Skeletal muscle tissue (tissue), 4 donors: ENCODE measurements around the gene RPA1. TPM values are rescaled to one million over a fixed set of nuclear protein-coding genes. Genes with fewer than 3 reads are reported as not detected.

Experiments used
- H3K27ac ChIP-seq: one replicate; pipeline ENCODE4 v1.7.0; 2013; ENCODE audit warnings: mild to moderate bottlenecking, low read depth, low read length, inconsistent platforms
- H3K27me3 ChIP-seq, 3 donors: one replicate each; pipeline ENCODE4 v1.7.0; 2013; ENCODE audit warnings: low read length in 3 of 3; ENCODE audit not compliant: control insufficient read depth in 3 of 3, insufficient read depth in 3 of 3
- H3K36me3 ChIP-seq, 3 donors: one replicate each; pipeline ENCODE4 v1.7.0; 2013; ENCODE audit warnings: low read length in 3 of 3; ENCODE audit not compliant: control insufficient read depth in 3 of 3, insufficient read depth in 3 of 3
- H3K4me1 ChIP-seq, 3 donors: one replicate each; pipeline ENCODE4 v1.7.0; 2013; ENCODE audit warnings: low read length in 3 of 3, mild to moderate bottlenecking in 3 of 3; ENCODE audit not compliant: control insufficient read depth in 3 of 3, insufficient read depth in 3 of 3
- H3K4me3 ChIP-seq, 3 donors: one replicate each; pipeline ENCODE4 v1.7.0; 2013; ENCODE audit warnings: low read length in 3 of 3
- H3K9ac ChIP-seq, 3 donors: one replicate each; pipeline ENCODE4 v1.7.0; 2013; ENCODE audit warnings: low read length in 3 of 3, mild to moderate bottlenecking in 3 of 3, moderate library complexity in 2 of 3, low read depth in 1 of 3
- H3K9me3 ChIP-seq, 3 donors: one replicate each; pipeline ENCODE4 v1.7.0; 2013; ENCODE audit warnings: low read length in 3 of 3; ENCODE audit not compliant: control insufficient read depth in 3 of 3
- total RNA-seq: library from RNA; depleted of rRNA; stranded (reverse); fragments of >200 nt; gene quantifications from one replicate; pipeline ENCODE4 v1.2.3, GENCODE V29; 2014
- donor health status: Osteomylitis.

Gene RPA1
- total RNA-seq, 1 donor from 2014 or later, result 26.1 TPM

DNA sequence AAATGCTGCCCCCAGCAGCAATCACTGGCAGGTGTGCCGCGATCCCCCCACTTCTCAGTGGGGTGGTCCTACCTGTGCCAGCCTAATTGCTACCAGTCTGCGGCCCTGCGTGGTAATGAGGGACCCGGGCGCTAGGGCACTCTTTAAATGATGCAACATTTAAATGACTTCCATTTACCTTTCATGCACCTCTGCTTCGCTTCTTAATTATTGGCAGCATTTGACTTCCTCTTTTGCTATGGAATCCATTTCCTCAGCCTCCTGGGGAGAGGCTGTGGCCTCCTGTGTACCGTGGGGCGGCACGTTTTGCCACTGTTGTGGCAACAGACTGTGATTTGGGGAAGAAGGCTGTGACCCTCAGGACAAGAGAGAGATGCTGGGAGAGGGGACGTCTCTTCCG is 86.1 kb downstream of the RPA1 start:
- Histone ChIP-seq H3K9ac (no peak overlapping the region), H3K36me3 (no peaks in the 10 kb centered on the region), H3K27me3 (peaks cover 8 to 35% (median 23%) of the 10 kb centered on the region in 3 donors), H3K4me1 (peaks cover 0 to 4% (median 3%) of the 10 kb centered on the region in 3 donors), H3K27ac (no peak overlapping the region), H3K9me3 (no peaks in the 10 kb centered on the region), H3K4me3 (no peak overlapping the region)

DNA sequence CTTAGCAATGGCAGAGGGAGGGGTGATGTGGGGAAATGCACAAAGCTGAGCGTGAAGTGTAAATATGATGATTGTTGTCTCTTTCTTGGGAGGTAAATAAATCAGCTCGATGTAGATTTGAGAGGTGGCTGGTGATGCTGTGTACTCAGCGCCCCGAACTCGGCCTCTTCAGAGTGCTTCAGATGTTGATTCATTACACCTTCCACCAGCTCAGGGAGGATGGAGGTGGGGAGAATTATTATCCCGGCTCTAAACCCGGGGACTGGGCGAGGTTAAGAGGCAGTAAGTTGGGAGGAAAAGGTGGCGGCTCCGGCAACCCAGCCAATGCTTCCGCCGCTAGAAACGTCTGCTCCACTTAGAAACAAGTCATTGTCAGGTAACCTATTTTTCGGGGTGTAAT is 86.5 kb downstream of the RPA1 start:
- Histone ChIP-seq H3K27me3 (peaks cover 8 to 32% (median 23%) of the 10 kb centered on the region in 3 donors), H3K27ac (no peak overlapping the region), H3K4me1 (peaks cover 0 to 6% (median 4%) of the 10 kb centered on the region in 3 donors), H3K9ac (no peak overlapping the region), H3K36me3 (no peaks in the 10 kb centered on the region), H3K9me3 (no peaks in the 10 kb centered on the region), H3K4me3 (no peak overlapping the region)

DNA sequence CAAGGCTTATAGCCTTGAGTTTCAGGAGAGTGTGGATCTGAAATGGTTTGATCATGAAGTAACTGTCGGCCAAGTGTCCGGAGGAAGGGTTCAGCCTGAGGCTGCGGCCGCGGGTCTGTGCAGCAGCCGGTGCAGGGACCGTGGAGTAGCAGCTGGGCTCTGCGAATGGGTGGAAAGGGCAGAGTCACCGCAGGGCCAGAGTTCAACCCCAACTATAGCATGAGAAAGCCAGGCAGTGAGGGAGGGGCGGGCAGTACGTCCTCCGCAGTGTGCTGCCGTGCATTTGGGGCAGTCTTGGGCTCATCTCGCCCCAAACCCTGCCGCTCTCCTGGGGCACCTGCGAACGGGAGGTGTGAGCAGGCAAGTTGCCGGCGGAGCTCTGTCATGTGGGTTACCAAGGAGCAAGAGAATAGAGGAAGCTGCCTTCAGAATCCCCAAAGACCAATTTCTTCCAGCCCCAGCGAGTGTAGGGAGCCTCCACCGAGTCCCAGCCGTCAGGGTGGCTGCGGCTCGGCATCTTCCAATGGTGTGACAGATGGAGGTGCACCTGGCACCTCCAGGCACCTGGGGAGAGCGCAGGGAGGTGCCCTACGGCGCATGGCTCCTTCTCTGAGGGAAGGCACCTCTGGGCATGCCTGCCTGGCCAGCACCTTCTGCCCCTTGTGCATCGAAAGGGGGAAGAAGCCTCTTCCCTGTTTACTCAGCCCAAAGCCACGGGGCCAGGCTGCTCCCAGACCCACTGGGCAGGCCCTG is 87.3 kb downstream of the RPA1 start:
- Histone ChIP-seq H3K27me3 (peaks cover 8 to 24% (median 15%) of the 10 kb centered on the region in 3 donors), H3K27ac (no peak overlapping the region), H3K36me3 (no peaks in the 10 kb centered on the region), H3K4me1 (peaks cover 0 to 6% (median 4%) of the 10 kb centered on the region in 3 donors), H3K9ac (no peak overlapping the region), H3K4me3 (no peak overlapping the region), H3K9me3 (no peaks in the 10 kb centered on the region)

DNA sequence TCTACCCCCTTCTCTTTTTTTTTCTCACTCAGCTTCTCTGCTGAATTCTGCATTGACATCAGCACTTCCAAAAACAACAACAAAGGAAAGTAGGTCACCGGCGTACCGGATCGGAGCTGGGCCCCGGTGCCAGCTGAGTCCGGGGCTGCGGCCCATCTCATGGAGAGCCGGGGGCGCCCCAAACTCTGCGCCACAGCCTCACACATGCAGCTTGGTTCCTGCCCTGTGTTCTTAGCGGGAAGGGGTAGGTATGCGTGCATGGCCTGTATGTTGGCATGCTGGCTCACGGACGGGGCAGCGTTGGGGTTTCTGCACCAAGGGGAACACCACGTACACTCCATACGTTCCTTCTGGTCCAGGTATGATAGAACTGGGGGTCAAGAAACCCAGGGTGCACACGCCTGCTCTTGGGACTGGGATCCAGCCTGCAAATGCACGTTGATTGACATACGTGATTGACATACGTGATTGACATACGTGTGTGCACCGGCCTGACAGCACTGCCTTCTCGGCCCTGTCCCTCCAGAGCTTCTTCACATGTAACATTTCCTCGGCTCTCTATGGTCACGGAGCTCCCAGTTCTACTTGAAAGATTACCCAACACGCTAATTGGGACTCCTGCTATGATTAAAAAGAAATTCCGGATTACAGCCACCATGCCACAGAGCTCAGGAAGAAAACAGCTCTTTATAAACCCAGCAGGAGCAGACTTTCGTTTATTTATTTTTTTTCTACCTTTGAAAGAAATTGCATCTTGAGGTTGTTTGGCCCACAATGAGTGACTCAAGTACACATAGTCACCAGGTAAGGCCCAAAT is 88.7 kb downstream of the RPA1 start:
- H3K4me1 ChIP-seq, result peaks cover 0 to 6% (median 4%) of the 10 kb centered on the region in 3 donors
- no peaks in the 10 kb centered on the region for H3K9me3 ChIP-seq
- peaks cover 4 to 13% (median 4%) of the 10 kb centered on the region in 3 donors for H3K27me3 ChIP-seq
- no peak overlapping the region for H3K4me3 ChIP-seq
- H3K27ac ChIP-seq, result no peak overlapping the region
- H3K9ac ChIP-seq, result no peak overlapping the region
- no peaks in the 10 kb centered on the region for H3K36me3 ChIP-seq

DNA sequence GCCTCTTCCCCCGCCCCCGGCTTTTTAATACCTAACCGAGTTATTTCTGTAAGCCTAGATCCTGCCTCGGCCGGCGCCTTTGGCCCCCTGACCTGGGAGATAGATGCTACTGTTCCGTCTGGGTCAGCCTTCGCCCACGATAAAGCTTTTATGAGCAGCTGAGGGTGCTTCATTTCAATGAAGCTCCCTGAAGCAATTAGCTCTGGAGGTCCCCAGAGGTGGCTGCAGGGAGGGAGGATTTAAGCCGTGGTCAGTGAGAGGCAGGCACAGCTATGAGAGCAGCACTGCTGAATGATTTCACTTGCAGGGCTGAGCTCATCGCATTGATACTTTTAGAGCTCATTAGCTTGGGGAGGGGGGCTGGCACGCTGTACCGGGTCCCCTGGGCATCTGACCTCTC is 89.4 kb downstream of the RPA1 start:
- Histone ChIP-seq H3K27me3 (peaks cover 0 to 7% (median 4%) of the 10 kb centered on the region in 3 donors), H3K9me3 (no peaks in the 10 kb centered on the region), H3K36me3 (no peaks in the 10 kb centered on the region), H3K9ac (no peak overlapping the region), H3K27ac (no peak overlapping the region), H3K4me1 (peaks cover 0 to 6% (median 4%) of the 10 kb centered on the region in 3 donors), H3K4me3 (no peak overlapping the region)

DNA sequence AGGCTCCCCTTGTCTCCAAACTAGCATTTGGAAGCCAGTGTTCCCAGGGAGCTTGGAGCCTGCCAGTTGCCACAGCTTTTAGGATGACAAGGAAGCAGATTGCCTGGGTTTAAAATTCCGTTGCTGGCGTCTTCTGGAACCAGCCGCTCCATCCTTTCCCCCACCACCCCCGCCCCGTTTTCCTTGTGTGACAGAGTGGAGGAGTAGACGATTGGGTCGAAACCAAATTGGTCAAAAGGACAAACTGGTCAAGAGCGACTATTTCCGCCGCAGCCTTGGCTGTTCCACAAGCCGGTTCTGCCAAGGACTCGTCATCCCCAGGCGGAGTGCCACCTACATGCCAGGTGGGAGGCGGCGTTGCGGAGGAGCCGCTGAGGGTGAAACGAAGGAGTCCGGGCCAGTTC is 91.1 kb downstream of the RPA1 start:
- H3K27ac ChIP-seq, result no peak overlapping the region
- peaks cover 0 to 4% (median 0%) of the 10 kb centered on the region in 3 donors for H3K27me3 ChIP-seq
- peaks cover 0 to 6% (median 4%) of the 10 kb centered on the region in 3 donors for H3K4me1 ChIP-seq
- H3K9me3 ChIP-seq, result no peaks in the 10 kb centered on the region
- no peaks in the 10 kb centered on the region for H3K36me3 ChIP-seq
- H3K9ac ChIP-seq, result no peak overlapping the region
- H3K4me3 ChIP-seq, result no peak overlapping the region

DNA sequence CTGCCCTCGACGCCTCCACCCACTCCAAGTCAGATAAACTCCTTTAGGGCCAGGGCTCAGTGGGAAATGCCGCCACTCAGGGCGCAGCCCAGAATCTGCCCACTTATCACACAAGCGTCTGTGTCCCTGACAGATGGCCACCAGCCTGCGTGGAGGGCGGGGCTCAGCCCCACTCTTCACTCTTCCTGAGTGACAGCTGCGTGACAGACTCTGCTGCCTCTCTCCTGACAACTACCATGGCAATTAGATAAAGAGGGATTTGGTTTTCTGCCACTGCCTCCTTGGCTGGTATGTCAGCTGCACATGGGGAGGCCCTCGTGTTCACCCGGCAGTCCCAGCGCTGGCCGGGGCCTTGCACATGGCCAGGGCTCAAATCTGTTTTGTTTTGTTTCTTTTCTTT is 99.2 kb downstream of the RPA1 start:
- H3K9ac ChIP-seq, result peak overlapping the region in 1 of 3 donors; percentile 33
- peaks cover 8 to 23% (median 16%) of the 10 kb centered on the region in 3 donors for H3K4me1 ChIP-seq
- H3K27me3 ChIP-seq, result peaks cover 3 to 12% (median 6%) of the 10 kb centered on the region in 3 donors
- H3K27ac ChIP-seq, result no peak overlapping the region
- H3K9me3 ChIP-seq, result no peaks in the 10 kb centered on the region
- H3K36me3 ChIP-seq, result no peaks in the 10 kb centered on the region
- no peak overlapping the region for H3K4me3 ChIP-seq

DNA sequence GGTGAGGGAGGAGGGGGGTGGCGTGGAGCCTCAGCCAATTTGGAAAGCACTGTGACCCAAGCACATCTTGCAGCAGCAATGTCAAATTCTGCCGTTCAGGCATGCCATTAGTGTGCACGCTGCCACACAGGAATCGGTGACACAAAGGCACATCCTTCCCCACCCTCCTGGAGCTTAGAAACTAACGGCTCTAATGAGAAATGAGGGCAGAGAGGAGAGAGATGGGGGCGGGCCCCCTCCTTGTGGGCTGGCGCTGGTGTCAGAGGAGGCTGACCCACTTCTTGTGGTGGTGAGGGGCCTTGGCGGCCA is 100.5 kb downstream of the RPA1 start:
- Histone ChIP-seq H3K27me3 (peaks cover 3 to 12% (median 6%) of the 10 kb centered on the region in 3 donors), H3K9me3 (no peaks in the 10 kb centered on the region), H3K36me3 (no peaks in the 10 kb centered on the region), H3K9ac (no peak overlapping the region), H3K4me1 (peaks cover 8 to 27% (median 16%) of the 10 kb centered on the region in 3 donors), H3K4me3 (no peak overlapping the region), H3K27ac (no peak overlapping the region)

DNA sequence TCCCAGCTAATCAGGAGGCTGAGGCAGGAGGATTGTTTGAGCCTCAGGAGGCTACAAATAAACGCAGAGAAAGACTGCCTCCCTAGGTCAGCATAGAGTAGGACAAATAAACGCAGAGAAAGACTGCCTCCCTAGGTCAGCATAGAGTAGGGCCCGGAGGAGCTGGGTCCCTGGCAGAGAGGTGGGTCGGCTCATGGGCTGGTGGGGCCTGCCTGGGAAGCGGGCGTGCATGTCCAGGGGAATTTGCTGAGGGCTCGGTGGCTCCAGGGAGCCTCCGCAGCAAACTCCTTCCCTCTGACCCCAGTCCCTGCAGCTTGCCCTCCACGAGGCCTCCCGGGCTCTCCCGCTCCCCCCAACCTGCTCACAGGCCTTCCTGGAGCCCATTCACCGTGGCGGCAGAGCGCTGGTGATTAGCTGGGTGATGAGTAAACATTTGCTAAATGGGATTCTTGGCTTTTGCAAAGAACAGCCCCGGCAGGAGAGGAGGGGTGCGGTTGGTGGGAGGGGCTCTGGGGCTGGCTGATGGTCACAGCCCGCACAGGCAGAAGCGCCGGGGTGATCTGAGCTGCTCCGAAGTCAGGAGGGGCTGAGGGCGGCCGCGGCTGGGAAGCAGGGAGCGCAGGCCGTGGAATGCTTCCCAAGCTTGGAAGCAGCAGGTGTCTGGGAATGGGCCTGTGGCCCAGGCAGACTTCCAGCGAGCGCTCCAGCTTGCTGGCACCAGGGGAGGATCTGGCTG is 102.2 kb downstream of the RPA1 start:
- Histone ChIP-seq H3K27ac (no peak overlapping the region), H3K9ac (peak overlapping the region in 1 of 3 donors; percentile 33), H3K36me3 (no peaks in the 10 kb centered on the region), H3K4me1 (peaks cover 8 to 34% (median 16%) of the 10 kb centered on the region in 3 donors), H3K9me3 (no peaks in the 10 kb centered on the region), H3K4me3 (no peak overlapping the region), H3K27me3 (peaks cover 2 to 11% (median 6%) of the 10 kb centered on the region in 3 donors)
